GM19025 (cell line): ENCODE measurements around the gene SNRPA.
"Not testable (repeated sequence)": the region's sequence is repeated elsewhere in the genome, so short reads cannot be mapped to it uniquely, and the experiment has no call there.

ENCODE experiments used
- ATAC-seq: cut with Tn5 transposase; IDR thresholded peaks from one replicate; pipeline ENCODE4 v1.9.1; 2021; ENCODE audit warnings: mild to moderate bottlenecking, low read depth, moderate library complexity; ENCODE audit not compliant: unreplicated experiment

The SNRPA gene

DNA sequence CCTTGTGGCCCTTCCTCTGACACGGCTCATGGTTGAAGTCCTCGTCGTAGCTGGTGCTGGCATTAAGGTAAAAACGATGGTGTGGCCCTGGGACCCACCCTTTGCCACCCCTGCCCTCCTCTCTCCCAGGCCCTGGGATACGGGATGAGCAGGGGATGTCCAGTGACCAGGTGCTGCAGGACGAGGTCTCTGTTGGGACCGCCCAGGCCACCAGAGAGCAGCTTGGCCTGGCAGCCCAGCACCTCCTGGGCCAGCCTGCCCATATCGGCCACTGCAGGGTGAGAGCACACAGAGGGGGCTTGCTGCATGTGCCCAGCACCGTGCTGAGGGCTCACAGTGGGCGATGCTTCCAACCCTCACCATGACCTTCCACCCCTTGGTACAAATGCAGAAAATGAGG, 7.1 kb upstream of the SNRPA start:
- no peak for ATAC-seq

DNA sequence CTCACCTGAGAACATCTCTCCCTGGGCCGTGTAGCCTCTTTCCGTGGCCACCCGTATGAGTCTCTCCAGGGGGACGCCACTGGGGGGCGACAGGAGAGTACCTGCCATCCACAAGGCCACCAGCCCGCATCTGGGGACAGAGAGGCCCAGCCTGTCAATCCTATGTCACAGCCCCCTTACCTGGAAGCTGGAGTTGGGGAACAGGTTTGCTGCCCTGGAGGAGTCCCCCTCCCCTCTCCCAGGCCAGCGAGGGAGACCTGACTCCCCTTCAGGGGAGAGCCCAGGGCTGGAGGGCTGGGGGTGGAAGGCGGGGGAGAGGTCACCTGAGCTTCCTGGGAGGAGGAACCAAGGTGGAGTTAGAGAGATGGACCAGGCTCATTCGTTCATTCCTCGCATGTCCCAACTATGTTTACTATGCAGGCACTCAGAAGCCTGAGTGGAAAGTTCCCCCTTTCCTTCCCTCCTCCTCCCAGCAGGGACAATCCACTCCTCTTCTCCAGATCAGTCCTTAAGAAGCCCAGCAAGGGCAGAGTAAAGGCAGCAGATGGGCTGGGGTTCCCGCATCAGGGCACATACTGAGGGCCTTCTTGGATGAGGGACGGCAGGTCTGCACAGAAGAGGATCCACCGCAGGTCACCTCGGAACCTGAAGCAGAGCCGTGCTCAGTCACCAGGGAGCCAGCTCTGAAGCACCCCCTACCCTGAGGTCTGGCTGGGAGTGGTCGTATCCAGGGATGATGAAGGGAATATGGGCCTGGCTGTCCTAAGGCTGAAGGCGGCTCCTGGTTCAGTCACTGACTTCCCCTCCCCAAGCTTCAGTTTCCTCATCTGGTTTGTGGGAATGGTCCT, 6.2 kb upstream of the SNRPA start:
- ATAC-seq = no peak

DNA sequence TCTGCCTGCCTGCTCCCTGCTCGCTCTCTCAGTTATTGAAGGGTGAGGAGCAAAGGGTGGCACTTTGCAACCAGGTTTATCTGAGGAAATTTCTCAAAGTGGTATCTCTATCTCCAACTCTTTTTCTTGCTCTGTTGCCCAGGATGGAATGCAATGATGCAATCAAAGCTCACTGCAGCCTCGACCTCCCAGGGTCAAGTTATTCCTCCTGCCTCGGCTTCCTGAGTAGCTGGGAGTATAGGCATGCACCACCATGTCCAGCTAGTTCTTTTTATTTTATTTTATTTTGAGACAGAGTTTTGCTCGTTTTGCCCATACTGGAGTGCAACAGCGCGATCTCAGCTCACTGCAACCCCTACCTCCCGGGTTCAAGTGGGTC, 5.6 kb upstream of the SNRPA start:
- no peak for ATAC-seq

DNA sequence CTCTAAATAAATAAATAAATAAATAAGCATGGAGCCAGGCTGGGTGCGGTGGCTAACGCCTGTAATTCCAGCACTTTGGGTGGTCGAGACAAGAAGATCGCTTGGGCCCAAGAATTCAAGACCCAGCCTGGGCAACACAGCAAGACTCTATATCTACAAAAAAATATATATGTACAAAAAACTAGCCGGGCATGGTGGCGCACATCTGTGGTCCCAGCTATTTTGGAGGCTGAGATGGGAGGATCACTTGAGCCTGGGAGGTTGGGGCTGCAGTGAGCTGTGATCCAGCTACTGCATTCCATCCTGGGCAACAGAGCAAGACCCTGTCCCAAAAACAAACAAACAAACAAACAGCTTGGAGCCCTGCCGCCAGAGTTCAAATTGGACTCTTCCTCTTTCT, 3.5 kb upstream of the SNRPA start:
- no peak for ATAC-seq

DNA sequence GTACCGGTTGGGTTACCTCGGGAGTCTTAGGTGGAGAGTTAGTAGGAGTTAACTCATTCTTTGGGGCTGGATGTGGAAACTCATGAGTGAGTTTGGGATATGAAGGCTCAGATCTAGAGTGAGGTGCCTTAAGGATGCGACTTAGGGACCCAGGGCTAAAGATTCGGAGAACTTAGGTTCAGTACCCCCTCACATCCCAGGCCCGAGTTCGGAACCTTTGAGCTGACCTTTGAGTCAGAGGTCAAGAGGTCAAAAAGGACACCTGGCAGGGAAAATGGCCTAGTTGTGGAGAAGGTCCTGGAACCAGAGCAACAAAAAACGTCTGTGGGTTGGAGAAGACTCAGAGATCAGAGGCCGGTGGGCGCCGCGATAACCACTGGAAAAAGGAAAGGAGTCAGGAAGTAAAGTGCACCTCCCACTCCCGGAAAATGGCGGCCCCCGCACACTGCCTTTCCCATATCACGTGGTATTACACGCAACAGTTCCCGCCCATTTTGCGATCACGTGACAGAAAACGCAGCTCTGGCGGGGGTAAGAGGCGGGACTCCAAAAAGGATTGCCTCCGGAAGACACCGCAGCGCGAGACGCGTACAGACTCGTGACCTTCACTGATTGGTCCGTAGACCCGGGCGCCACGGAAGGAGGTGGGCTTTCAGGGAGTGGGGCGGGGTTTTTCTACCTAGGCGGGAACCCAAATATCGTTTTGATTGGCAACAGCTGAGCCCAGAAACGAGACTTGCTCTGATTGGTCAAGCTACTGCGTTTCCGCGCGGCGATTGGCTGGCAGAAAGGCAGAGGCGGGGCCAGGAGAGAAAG, 737 bp upstream of the SNRPA start, which contains the start of gene ACTMAP:
ACTMAP (minus strand) TSS at position 420 of the 816 bp plus-strand sequence. CDS start 674 bp downstream, outside the sequence.
- peak; percentile 80 for ATAC-seq

DNA sequence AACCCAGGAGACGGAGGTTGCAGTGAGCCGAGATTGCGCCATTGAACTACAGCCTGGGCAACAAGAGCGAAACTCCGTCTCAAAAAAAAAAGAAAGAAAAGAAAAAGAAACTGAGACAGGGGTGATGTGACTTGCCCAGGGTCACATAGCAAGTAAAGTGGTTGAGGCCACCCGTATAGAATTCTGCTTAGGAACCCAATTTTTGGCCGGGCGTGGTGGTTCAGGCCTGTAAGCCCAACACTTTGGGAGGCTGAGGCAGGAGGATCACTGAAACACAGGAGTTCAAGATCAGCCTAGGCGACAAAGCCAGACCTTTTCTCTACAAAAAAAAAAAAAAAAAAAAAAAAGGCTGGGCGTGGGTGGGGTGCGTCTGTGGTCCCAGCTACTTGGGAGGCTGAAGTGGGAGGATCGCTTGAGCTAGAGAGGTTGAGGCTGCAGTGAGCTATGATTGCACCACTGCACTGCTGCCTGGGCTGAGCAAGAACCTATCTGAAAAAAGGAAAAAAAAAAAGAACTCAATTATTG, 1.3 kb downstream of the SNRPA start:
- ATAC-seq = no peak

DNA sequence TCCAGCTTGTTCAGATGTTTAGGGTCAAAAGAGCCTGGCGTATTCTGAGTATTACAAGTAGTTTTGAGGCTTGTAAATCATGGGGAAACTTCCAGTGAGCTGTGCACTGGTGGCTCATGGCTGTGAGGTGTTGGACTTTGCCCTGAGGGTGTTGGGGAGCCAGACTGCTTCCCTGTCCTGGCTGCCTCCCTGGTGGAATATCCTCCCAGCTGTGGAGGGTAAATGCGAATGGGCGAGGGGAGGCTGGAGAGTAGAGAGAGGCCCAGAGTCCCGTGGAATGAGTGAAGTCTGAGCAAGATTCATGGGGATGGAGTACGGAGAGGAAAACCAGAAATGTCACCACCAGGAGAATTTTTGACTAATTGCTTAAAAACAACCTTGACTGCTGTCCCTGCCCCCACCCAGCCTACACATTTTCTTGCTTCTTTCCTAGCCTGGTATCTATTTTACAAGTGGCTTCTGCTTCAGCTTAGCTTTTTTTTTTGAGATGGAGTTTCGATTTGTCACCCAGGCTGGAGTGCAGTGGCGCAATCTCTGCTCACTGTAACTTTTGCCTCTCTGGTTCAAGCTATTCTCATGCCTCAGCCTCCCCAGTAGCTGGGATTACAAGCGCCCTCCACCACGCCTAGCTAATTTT, 3.7 kb downstream of the SNRPA start:
- no peak for ATAC-seq

DNA sequence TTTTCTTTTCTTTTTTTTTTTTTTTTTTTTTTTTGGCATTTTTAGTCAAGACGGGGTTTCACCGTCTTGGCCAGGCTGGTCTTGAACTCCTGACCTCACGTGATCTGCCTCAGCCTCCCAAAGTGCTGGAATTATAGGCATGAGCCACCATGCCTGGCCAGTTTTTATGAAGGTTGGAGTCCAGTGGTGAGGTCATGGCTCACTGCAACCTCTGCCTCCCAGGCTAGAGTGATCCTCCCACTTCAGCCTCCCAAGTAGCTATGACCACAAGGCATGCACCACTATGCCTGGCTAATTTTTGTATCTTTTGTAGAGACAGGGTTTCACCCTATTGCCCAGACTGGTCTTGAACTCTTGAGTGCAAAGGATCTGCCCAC, 4.2 kb downstream of the SNRPA start:
- ATAC-seq = no peak

DNA sequence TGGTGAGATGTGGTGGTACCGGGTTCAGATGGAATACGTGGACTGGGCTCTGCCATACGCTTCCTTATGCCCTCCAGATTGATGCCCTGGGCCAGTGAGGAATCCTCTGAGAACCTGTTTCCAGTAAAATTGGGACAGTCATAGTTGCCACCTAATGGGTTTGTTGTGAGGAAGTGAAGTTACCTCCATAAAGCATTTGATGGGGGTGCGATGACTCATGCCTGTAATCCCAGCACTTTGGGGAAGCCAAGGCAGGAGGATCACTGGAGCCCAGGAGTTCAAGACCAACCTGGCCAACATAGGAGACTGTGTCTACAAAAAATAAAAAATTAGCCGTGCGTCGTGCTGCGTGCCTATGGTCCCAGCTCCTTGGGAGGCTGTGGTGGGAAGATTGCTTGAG, 4.8 kb downstream of the SNRPA start:
- no peak for ATAC-seq

DNA sequence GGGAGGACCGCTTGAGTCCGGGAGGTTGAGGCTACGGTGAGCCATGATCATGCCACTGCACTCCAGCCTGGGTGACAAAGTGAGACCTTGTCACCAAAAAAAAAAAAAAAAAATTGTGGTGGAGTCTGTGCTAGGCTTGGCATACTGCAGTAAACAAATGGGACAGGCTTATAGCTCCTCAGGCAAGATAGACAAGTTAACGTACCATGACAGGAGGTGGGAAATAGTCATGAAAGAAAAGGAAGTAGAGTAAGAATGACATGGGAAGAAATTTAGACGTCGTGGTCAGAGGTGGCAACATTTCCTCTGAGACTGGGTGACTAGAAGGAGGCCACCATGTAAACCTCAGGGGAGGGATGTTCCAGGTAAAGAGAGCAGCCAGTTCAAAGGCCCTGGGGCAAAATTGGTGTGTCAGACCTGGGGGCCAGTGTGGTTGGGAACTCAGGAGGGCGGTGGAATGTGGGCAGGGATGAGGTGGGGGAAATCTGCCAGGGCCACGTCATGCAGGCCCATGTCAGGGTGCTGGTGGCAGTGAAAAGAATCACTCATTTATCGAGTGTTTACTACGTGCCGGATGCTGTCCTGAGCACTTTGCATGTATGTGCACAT, 5.6 kb downstream of the SNRPA start:
- ATAC-seq = no peak

DNA sequence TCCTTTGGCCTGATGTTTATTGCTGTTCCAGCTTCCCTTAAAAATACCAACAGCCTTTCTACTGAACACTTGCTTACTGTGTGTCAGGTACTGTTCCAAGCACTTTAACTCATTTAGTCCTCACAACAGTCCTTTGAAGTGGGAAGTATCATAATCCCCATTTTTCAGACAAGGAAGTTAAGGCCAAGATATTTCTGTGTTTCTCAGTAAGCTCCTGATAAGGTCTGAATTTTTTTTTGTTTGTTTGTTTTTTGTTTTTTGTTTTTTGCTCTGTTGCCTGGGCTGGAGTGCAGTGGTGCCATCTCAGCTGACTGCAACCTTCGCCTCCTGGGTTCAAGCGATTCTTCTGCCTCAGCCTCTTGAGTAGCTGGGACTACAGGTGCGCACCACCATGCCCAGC, 7.5 kb downstream of the SNRPA start:
- no peak for ATAC-seq

DNA sequence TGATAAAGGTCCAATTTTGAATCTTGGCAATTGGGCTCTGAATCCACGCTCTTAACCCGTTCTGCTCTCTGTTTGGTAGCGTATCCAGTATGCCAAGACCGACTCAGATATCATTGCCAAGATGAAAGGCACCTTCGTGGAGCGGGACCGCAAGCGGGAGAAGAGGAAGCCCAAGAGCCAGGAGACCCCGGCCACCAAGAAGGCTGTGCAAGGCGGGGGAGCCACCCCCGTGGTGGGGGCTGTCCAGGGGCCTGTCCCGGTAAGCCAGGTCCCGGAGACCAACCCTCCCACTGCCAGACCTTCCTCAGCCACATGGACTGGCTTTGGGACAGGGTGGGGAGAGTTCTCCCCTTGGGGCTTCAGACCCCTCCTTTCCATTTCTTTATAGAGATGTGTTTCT, 8.3 kb downstream of the SNRPA start:
- ATAC-seq = no peak

DNA sequence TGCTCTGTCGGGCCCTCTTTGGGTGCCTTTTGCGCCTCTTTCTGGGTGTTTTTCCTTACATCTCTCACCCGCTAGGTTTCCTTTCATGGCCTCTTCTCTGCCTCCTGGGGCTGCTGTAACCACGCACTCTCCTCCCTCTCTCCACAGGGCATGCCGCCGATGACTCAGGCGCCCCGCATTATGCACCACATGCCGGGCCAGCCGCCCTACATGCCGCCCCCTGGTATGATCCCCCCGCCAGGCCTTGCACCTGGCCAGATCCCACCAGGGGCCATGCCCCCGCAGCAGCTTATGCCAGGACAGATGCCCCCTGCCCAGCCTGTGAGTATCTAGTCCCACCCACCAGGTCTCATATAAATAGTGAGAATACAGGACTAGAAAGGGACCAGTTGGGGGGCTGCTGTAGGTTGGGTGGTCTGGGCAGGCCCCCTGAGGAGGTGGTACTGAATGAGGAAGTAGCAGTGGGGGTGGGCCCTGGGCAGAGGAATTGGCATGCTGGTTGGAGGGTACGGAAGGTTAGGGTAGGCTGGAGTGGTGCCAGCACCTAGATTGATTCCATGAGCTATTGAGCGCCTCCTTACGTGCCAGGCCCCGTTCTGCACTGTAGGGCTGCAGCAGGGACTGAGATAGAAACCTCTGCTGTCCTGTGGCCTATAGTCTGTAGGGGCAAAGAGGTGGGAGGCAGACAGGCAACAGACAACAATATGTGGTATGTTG, 11.9 kb downstream of the SNRPA start:
- ATAC-seq = no peak

DNA sequence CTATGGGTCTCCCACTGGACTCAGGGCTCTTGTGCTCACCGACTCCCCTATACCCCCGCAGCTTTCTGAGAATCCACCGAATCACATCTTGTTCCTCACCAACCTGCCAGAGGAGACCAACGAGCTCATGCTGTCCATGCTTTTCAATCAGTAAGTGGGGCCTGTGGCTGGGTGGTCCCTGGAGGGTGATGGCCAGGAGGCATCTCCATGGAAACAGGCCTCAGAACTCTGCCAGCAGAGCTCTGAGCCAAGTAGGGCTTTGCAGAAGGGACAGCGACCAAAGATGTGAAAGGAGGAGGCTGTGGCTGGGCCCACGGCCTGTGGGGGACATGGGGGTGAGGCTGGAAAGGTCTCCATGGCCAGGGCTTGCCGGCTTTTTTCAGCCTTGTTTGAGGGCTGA, 12.5 kb downstream of the SNRPA start:
- no peak for ATAC-seq

DNA sequence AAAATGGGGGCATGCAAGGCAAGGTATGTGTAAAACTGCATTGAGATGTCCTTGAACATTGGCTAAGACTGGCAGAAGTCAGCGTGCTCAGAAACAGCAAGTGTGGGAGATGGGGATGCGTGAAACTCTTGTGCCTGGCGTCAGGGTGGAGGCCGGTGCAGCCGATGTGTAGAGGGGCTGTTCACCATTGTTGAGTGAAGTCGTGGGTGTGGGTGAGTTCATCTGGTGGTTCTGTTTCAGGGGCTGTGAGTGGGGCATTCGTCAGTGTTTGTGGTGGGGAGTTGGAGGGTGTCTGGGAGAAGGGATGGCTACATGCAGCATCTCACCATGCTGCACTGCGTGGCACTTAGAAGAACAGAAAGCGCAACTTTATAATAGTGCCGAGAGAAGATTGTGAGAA, 13.0 kb downstream of the SNRPA start:
- no peak for ATAC-seq

DNA sequence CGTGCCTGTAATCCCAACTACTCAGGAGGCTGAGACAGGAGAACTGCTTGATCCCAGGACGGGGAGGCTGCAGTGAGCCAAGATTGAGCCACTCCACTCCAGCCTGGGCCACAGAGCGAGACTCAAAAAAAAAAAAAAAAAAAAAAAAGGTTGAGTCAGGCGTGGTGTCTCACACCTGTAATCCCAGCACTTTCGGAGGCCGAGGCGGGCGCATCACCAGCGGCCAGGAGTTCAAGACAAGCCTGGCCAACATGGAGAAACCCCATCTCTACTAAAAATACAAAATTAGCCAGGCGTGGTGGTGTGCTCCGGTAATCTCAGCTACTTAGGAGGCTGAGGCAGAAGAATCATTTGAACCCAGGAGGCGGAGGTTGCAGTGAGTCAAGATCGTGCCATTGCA, 15.4 kb downstream of the SNRPA start:
- ATAC-seq = not testable (repeated sequence)

DNA sequence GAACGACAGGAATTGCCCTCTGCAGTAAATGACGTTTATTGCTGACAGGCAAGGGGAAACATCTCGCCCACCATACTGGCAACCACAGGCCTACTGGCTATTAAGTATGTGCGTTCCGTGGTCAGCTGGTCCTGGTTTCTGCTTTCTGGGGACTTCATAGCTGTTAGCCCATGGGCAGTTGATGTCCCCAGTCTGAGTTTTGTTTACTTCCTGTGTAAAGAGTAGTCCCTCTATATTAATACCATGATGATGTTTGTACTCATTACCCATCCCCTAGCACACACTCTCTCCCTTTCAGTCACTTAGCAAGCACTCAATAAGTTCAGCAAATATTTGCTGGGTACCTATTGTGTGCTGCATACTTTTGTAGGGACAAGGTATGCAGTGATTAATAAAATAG, 17.9 kb downstream of the SNRPA start:
- no peak for ATAC-seq

DNA sequence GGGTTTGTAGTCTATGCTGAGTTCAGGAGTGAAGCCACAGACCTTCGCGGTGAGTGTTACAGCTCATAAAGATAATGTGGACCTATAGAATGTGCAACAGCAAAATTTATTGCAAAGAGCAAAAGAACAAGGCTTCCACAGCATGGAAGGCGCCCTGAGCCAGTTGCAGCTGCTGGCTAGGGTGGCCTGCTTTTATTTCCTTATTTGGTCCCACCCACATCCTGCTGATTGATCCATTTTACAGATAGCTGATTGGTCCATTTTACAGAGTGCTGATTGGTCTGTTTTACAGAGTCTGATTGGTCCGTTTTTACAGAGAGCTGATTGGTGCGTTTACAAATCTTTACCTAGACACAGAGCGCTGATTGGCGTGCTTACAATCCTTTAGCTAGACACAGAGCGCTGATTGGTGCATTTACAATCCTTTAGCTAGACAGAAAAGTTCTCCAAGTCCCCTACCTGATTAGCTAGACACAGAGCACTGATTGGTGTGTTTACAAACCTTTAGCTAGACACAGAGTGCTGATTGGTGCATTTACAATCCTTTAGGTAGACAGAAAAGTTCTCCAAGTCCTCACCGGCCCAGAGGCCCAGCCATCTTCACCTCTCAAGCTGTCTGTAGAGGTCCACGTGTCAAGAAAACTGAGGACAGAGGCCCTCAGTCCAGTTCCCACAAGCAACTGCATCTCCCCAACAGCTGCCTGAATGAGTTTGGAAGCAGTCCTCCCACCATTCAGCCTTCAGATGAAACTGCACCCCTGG, 20.3 kb downstream of the SNRPA start:
- not testable (repeated sequence) for ATAC-seq

DNA sequence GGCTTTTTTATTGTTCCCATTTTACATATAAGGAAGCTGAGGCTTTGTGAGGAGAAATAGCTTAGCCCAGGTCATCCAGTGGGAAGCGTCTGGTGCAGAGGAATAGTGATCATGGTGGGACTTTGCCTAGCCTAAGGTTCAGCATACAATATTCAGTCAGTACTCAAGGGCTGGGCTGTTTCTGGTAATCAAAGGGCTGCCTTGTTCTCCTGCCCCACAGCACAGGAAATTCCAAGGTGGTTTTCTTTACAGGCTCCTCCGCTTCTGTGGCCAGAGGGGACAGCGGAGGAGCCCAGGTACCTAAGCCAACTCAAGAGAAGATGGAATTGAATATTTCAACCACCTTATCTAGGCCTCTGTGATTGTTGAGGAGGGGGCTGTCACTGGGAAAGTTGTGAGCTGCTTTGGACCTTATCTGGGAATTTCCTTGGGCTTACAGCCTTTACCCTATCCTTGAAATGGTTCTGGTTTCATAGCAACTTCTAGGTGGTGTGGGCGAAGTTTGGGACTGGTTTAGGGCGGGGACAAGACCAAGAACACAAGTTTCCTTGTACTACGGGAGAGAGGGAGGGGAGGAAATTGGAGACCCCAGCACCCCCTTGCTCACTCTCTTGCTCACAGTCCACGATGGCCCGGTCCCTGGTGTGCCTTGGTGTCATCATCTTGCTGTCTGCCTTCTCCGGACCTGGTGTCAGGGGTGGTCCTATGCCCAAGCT, 24.1 kb downstream of the SNRPA start, which contains the start of gene MIA:
MIA (plus strand) TSS at position 606 of the 716 bp plus-strand sequence; CDS start at position 628, 22 bp downstream.
- ATAC-seq = no peak
